Cerebellar cortex (tissue), 1 donor: Measurements from ENCODE around the gene AIRE.

Experiments
- DNase-seq: peaks from one replicate; pipeline ENCODE4 v3.0.0-alpha.2; 2015; ENCODE audit warnings: low spot score

The AIRE gene

DNA sequence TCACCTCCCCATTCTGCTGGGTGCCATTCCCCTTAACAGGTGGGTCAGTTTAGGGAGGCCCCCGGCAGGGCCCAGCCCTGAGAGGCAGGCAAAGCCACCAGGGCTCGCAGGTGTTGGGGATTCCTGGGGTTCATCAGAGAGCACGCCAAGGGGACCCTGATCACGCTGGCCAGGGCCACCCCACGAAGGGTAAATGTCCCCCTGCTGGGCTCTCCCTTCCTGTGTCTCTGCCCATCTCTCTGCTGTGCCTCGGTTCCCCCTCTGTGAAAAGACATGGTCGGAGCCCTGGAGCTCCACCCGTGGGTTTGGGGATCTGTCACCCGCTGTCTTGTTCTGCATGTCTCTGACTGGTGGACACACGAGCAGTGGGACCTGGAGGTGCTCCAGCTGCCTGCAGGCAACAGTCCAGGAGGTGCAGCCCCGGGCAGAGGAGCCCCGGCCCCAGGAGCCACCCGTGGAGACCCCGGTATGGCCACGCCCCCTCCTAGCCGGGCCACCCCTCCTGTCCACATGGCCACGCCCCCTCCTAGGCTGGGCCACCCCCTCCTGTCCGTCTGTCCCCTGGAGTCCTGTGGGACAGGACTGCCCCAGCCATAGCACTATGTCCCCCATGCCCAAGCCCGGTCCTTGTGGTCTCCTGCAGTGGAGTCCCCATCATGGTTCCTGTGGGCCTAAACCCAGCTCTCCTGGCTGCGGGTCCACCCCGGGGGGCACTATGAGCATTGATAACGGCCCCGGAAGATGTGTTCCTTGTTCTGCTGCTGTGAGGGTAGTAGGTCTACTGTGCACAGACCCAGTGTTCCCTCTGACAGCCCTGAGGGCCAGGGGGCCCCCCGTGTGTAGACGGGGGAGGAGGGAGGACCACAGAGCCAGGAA is 6.5 kb downstream of the AIRE start:
- no peak for DNase-seq

DNA sequence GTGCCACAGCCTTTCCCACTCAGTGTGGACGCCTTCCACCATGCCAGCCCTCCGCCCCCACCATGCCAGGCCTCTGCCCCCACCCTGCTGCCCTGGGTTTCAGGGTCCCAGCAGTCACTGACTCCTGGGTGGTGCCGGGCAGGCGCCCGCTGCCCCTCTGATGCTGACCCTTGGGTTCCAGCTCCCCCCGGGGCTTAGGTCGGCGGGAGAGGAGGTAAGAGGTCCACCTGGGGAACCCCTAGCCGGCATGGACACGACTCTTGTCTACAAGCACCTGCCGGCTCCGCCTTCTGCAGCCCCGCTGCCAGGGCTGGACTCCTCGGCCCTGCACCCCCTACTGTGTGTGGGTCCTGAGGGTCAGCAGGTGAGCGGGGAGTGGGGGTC is 7.1 kb downstream of the AIRE start:
- DNase-seq: no peak

DNA sequence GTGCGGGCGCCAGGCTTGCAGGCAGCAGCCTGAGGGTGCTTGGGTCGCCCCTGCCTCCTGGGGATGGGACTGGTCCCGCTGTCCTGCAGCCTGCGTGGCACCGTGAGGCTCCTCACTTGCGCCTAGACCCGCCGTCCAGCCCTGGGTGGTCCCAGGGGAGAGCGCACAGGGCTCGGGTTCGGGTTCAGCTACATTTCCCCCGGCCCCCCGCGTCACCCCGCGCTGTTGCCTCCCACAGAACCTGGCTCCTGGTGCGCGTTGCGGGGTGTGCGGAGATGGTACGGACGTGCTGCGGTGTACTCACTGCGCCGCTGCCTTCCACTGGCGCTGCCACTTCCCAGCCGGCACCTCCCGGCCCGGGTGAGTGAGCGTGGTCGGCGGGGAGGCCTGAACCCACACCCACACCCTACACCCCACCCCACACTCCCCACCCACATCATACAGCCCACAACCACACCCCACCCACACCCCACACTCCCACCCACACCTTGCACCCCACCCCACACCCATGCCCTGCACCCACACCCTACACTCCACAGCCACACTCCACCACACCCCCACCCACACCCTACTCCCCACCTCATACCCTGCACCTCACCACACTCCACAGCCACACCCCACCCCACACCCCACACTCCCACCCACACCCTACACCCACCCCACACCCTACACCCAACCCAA is 8.0 kb downstream of the AIRE start:
- no peak for DNase-seq

DNA sequence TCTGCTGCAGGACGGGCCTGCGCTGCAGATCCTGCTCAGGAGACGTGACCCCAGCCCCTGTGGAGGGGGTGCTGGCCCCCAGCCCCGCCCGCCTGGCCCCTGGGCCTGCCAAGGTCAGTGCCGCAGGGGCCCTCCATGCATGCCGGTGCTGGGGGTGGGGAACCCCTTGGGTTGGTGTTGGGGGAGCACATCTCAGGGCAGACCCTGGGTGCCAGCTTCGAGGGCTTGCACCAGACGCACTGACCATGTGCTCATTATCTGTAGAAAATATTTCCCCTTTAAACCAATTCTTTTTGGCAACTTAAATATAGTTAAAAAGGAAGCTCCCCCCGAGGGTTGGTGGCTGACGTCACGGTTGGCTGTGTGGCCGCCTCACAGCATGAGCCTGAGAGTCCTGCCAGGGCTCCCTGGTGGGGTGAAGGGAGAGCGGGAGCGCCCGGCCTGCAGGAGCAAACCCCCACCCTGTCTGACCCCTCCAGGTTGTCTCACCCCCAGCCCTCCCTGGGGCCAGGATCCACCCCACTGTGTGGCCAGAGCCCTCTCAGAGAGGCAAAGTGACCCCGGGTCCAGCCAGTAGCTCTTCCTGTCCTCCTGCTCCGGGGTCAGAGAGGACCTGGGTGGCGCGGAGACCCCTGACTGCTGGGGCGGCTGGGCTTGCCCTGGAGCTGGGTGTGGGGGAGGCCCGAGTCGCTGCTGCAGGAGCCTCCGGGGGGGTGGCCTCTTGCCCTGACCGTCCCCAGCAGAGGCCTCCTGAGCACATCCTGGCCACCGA is 8.9 kb downstream of the AIRE start:
- no peak for DNase-seq

DNA sequence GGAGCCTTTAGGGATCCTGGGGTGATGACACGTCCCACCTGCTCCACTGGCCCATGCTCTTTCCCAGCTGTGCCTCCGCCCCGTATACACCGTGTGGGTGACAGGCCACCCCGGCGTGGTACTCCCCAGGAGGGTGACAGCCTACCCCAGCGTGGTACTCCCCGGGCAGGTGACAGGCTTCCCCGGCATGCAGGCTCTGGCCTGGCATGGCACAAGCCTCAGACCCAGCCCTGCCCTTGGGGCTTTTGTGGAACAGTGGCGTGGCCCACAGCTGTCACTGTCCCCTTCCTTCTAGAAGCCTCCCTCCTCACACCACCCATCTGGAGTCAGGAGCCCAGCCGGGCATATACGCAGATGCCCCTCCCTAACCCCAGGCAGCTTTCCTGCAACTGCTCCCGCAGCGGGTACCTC is 9.5 kb downstream of the AIRE start:
- no peak for DNase-seq

DNA sequence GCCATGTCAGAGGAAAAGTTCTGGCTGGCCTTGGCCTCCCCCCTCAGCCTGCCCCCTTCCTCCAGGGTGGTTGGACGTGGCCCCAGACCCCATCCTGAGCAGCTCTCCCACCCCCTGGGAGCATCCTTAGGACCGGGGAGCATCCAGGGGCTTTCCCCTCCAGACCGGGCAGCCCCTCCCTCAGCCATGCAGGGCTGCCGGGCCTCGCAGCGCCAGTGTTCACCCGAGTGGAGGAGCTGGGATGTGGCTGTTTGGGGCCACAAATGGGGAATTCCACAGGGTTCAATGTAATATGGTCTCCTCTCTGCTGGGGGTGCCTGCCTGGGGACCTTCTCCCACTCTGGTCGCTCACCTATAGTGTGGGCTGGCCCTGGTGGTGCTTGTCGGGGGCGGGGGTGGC is 10.0 kb downstream of the AIRE start:
- no peak for DNase-seq

DNA sequence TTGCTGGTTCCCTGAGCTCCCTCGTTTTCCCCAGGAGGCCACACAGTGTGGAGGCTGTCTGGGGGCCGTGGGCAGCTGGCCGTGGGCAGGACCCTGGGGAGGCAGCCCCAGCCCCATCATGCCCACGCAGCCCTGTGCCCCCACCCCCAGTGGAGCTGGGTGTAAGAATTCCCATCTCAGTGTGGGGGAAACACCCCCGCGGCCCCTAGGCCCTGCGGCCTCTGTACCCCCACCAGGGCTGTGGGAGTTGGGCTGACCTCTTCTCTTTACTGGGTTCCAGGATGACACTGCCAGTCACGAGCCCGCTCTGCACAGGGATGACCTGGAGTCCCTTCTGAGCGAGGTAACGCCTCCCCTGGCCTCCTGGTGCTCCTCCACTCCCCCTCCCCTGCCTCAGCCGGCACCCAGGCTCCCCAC is 10.4 kb downstream of the AIRE start:
- DNase-seq: no peak

DNA sequence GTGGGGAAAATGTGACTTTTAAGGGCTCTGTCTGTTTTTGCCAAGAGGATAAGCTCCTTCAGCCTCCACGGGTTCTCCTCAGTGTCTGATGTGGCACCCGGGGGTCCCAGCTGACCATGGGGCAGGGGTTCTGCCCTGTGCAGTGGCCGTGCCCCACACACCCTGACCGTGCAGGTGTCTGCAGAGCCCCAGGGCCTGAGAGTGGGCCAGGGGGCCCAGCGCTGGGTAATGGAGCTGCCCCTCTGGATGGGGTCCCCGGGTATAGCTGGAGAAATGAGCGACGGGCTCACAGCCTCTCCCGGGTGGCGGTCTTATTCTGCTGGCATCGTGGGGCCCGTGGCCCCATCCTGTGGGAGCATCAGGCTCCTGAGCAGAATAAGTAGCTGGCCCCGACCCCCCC is 11.2 kb downstream of the AIRE start:
- no peak for DNase-seq

DNA sequence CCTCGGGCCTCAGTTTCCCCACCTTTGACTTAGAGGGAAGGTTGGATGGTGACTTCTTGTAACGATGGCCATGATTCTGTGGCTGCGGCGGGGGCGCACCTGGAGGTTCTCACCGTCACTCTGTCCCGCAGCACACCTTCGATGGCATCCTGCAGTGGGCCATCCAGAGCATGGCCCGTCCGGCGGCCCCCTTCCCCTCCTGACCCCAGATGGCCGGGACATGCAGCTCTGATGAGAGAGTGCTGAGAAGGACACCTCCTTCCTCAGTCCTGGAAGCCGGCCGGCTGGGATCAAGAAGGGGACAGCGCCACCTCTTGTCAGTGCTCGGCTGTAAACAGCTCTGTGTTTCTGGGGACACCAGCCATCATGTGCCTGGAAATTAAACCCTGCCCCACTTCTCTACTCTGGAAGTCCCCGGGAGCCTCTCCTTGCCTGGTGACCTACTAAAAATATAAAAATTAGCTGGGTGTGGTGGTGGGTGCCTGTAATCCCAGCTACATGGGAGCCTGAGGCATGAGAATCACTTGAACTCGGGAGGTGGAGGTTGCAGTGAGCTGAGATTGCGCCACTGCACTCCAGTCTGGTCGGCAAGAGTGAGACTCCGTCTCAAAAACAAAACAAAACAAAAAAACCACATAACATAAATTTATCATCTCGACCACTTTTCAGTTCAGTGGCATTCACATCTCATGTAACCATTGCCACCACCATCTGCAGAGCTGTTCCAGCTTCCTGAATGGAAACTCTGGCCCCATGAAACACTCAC is 12.0 kb downstream of the AIRE start:
- DNase-seq: peak; percentile 88

DNA sequence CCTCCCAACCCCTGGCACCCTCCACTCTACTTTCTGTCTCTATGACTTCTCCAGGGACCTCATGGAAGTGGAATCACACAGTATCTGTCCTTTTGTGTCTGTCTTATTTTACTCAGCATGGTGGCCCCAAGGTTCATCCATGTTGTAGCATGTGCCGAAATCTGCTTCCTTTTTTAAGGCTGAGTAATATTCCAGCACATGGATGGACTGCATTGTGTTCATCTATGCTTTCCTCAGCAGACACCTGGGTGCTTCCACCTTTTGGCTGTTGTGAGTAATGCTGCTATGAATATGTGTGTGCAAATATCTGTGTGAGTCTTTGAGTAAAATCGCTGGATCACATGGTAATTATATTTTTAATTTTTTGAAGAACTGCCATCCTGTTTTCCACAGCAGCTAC is 12.6 kb downstream of the AIRE start:
- DNase-seq: peak; percentile 5

DNA sequence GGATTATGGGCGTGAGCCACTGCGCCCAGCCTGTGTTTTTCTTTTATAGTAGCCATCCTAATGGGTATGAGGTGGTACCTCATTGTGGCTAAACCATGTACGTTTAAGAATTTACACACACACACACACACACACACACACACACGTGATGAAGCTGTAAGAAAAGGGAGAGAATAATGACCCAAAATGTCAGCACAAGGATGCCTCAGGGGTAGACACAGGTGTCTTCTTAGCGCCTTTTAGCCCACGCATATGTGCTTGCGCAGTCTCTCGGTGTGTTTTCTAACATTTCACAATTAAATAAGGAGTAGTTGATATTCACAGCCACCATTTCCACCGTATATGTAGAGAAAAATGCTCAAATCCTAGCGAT is 13.4 kb downstream of the AIRE start:
- DNase-seq: no peak

DNA sequence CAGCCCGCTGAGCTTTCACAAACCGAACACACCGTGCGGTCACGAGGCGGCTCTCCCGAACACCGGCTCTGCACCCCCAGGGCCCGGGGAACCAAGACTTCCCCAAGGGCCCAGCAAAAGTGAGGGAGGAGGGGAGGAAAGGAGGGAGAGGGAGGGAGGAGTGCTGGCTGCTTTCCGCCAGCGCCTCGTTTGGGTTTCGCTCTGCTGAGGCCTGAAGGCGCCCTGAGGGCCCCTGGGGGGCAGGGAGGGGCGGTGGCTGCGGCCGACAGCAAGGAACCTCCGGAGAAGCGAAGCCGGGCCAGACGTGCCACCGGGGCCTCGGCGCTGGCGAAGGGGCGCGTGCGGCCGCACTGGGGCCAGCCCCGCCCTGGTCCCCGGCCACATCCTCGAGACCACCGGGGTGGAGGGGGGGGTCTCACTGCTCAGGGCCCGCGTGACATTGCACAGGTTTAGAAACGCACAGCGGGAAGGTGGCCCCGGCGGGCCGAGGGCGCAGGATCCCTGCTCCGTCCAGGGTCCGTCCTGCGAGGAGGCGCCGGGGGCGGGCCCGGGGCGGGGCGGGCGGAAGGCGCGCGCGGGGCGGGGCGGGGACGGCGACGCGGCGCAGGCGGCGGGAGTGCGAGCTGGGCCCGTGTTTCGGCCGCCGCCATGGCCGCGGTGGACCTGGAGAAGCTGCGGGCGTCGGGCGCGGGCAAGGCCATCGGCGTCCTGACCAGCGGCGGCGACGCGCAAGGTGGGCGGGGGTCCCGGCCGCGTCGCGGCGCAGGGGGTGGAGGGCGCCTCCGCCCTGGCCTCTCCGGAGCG is 14.0 kb downstream of the AIRE start, which contains the start of gene PFKL:
TSS of gene PFKL (plus strand) at position 596 of the 804 bp plus-strand sequence. CDS start at position 649, 53 bp downstream.
- DNase-seq: peak; percentile 42

DNA sequence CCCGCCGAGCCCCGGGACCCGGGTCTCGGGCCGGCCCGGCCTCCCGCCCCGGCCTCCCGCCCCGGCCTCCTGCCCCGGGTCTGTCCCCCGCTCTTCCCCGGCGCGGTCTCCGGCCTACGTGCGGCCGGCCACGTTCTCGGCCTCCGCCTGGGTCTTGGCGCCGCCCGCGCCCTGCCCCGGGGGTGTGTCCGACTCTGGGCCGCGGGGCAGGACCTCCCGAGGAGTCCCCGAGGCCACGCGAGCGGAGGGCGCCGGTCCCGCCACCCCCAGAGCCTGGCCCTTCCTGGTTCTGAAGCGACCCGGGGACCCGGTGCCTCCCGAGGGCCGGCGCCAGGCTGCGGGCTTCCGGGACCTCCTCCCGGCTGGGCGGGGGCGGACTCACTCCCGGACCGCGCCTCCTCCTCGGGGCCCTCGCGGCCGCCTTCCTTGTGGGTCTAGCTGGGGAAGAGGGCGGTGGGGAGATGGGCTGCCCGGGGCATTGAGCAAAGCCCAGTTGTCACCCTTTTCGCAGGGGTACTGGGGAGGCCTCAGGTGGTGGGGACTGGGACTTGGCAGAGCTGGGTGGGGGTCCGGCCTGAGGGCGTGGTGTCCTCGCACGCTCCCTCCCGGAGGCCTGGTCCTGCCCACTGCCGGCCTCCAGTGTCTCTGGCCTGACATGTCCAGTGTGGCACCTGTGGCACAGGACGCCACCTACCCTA is 14.7 kb downstream of the AIRE start:
- peak; percentile 16 for DNase-seq

DNA sequence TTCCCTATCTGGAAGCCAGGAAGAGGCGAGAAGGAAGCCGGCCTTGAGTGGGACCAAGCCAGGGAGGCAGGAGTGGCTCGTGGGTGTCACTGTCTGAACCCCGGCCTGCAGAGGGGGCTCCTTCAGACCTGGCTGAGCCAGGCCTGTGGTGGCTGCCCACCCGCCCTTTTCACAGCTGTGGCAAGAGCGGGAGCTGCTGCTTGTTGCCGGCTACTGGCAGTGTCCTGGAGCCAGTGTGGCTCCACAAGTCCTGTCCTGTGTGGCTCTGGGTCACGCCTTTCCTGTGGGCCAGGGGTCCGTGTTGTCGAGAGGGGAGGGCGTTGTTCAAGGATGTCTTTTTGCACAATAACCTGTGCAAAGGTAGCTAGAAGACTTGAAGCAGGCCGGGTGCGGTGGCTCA is 15.5 kb downstream of the AIRE start:
- DNase-seq: no peak

DNA sequence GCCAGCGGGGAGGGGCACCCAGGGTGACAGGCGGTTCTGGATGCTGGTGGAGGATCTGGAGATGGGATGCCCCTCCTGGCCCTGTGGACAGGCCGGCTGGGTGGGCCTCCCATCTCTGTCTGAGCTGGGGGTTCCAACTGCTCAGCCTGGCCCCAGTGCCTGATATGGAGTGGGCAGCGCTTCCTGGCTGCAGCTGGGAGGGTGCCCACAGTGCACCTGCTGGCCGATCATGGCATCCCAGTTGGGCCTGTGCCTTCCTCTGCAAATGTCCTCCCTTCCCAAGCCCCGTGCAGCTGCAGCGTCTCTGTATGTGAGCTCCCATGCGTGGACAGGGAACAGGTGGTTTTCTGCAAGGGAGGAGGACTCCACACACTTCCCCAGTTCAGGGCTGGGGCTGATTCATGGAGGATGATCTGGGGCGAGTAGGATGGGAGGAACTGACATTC is 16.3 kb downstream of the AIRE start:
- DNase-seq: no peak

DNA sequence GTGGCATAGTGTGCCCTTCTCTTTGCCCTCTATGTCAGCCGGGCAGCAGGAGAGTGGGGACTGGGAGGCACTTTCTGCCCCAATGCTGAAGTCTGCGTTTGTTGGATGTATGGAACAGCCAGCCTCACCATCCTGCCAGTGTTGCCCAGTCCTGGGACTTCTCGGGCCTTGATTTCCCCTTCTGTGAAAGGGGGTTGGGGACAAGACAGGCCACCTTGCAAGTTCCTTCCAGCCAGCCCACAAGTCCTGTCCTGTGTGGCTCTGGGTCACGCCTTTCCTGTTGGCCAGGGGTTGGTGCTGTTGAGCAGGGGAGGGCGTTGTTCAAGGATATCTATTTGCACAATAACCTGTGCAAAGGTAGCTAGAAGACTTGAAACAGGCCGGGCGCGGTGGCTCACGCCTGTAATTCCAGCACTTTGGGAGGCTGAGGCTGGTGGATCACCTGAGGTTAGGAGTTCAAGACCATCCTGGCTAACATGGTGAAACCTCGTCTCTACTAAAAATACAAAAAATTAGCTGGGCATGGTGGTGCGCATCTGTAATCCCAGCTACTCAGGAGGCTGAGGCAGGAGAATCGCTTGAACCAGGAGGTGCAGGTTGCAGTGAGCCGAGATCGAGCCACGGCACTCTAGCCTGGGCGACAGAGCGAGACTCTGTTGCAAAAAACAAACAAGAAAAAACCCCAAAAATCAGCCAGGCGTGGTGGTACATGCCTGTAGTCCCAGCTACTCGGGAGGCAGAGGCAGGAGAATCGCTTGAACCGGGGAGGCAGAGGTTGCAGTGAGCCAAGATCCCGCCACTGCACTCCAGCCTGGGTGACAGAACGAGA is 17.1 kb downstream of the AIRE start:
- peak; percentile 49 for DNase-seq

DNA sequence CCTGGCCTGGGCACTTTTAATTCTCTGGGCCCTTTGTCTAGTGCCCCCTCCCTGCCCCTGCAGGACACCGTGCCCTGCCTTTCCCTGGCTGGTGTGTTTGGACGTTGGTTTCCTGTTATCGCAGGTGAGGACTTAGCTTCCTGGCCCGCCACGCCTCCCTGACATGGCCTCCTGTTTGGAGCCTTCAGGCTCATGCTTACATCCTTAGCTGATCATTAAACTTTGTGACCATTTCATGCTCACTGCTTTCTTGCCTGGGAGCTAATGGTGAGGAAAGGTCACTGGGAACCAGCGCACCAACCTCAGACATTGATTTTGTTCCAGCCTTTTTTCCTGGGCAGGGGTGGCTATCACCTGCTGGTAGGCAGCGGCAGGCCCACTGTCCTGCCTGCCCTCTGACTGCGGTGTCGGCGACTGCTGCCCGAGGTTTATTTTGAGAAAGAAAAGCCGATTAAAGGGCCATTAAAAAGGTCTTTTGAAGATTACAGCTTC is 17.9 kb downstream of the AIRE start:
- no peak for DNase-seq

DNA sequence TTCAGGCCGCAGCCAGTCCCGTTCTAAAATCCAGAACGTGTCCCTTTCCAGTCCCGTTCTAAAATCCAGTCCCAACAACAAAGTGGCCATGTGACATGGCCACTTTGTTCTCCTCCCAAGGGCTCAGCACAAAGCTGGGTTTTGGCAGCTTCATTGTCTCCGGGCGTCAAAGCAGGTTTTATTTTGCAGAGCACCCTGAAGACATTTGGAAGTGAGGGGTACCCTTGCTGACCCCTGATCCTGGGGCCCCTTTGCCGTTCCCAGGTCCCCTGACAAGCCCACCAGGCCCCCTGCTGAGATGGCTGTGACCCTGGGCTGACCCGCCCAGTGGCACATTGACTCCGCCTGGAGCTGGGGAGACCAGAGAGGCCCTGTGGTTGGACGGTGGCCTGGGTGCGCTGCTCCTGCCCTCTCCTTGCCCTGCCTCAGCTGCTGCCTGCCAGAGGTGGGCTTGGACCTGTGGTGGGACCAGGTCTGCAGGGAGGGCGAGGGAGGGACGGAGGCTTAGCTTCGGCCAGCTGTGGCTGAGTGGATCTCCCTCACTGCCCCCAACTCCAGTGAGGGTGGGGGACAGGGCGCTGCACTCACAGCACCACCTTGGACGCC is 18.4 kb downstream of the AIRE start:
- no peak for DNase-seq

DNA sequence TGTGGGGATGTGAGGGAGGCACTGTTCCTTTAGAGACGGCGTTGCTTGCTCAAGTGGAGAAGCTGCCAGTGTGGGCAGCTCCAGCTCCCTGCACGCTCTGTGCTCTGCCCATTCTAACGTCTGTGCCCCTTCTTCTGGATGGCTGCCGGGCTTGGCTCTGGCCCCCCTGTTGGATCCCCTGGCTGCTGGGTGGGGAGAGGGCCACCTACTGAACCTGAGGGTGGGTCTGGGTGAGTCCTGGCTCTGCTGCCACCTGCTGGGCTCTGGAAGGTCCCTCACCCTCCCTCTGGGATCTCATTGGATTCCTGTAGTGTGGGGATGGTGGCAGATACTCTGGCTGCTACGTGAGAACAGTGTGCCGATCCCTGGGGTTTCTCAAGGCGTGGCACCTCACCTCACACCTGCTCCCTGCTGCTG is 19.2 kb downstream of the AIRE start:
- peak; percentile 42 for DNase-seq
